HG03060 (cell line): Measurements from ENCODE around the gene GALR2.
"Not testable (repeated sequence)": the region's sequence is repeated elsewhere in the genome, so short reads cannot be mapped to it uniquely, and the experiment has no call there.

Experiments
- ATAC-seq: cut with Tn5 transposase; IDR thresholded peaks from one replicate; pipeline ENCODE4 v1.9.1; 2021; ENCODE audit warnings: low read depth, moderate number of reproducible peaks; ENCODE audit not compliant: unreplicated experiment

GALR2 gene

GRCh38 chr17:76074390-76075363, at the start of gene GALR2:
GALR2 (plus strand) TSS chr17:76074781; CDS start chr17:76074884, 103 bp downstream.
- ATAC-seq = no peak

GRCh38 chr17:76025294-76025693, 49.3 kb upstream of the GALR2 start:
- no peak for ATAC-seq

DNA sequence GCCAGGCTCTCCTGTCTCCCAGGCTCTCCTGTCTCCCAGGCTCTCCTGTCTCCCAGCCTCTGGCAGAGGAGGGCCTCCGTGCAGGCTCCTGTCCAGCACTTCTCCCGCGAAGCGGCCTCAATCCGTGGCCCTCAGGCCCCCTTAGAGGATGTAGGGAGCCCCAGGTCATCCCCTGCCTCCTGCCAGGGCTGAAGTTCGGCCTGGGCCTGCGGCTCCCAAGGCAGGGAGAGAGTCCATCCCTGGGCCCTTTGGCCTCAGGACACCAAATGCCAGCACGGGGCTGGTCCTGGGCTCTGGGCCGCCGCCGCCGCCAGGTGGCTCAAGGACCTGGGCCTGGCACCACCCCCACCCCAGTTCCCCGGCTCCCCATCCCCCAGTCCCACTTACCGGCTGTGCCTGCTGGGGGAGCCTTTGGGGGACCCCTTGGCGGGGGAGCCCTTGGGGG, 47.8 kb upstream of the GALR2 start:
- no peak for ATAC-seq

GRCh38 chr17:76027159-76027839, 47.3 kb upstream of the GALR2 start, which contains the start of gene EVPL:
EVPL (minus strand) TSS chr17:76027306; CDS start chr17:76027198, 108 bp downstream.
- no peak for ATAC-seq

GRCh38 chr17:76032073-76032779, 42.4 kb upstream of the GALR2 start:
- no peak for ATAC-seq

DNA sequence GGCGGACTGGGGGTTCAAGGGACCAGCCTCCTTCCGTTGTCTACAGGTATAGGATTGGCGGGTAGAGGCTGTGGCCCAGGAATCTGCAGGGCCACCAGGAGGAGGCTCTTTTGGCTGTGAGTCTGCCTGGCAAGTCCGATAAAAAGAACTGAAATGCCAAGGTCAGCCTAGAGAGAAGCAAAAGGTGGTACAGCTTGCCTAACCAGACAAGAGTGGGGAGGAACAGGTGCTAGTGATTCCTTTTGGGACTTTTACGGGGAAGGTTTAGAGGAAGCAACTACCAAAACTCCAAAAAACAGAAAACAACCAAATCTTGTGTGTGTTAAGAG, 41.8 kb upstream of the GALR2 start:
- no peak for ATAC-seq

- no peak for ATAC-seq
Measured at GRCh38 chr17:76033139-76033538, 41.4 kb upstream of the GALR2 start.

DNA sequence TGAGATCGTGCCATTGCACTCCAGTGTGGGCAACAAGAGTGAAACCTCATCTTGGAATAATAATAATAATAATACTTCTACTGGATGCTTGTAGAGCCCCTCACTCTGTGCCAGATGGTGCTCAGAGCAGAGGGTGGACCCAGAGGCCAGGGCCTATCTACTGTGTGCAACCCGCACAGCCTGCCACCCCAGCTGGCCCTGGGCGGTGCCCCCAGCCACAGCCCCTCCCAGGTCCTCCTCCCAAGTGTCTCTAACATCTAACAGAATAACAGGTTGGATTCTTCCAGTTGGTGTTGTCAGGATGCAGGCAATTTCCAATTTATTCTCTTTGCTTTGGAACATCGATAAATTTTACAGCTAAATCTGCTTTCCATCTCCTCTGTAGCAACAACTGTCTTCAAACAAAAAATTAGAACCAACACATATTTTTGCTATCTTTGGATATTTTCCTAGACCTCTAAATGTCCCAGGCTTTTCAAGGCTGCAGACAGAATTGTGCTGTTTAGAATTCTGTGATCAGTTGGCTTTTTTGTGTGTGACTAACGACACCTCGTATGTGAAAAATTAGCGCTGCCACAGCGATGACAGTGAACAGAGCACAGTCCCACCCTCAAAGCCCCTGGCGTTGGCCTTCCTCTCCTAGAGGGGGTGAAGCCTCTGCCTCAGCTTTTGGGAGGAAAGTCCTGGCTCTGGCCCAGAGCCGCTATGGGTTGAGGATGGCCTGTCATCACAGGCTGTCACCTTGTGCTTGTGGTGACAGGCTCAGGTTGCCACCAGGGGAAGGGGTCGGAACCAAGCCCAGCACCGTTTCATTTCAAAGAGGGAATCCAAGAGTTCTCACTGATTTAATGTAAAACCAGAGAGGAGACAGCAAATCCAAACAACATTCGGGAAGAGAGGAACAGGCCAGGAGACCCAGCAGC, 39.9 kb upstream of the GALR2 start:
- no peak for ATAC-seq

DNA sequence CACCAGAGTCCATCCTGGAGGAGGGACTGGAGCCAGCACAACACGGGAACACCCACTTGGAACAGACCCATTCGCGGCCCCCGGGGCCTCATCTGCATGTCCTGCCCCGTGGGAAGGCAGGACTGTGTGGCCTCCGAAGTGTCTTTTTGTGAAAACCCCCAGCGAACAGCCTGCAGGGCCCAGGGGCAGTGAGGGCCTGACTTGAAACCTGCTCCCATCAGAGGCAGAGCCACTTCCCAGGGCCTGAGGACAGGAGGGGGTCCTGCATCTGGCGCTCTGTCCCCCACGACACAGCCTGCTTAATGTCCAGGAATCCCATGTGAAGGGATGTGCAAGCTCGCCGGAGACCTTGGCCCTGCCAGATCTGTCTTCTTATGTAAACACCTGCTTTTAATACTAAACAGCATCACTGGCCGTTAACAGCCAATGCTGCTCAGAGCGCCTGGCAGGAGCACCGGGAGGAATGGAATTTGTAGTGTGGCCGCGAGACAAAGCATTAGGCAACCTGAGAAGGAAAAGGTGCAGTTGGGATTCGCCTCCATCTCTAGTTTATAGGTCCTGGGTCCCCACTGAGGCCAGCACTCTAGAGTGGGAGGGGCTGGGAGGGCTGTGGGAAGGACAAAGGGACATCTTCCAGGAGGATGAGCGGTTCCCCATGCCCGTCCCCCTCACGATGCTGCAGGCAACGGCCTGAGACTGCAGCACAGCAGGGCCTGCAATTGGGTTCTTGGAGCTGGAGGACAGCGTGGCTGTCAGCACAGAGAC, 37.9 kb upstream of the GALR2 start:
- no peak for ATAC-seq

GRCh38 chr17:76038050-76038449, 36.5 kb upstream of the GALR2 start:
- ATAC-seq = no peak

GRCh38 chr17:76039121-76039520, 35.5 kb upstream of the GALR2 start:
- no peak for ATAC-seq

GRCh38 chr17:76040376-76040775, 34.2 kb upstream of the GALR2 start:
- no peak for ATAC-seq

GRCh38 chr17:76042868-76043267, 31.7 kb upstream of the GALR2 start:
- not testable (repeated sequence) for ATAC-seq

DNA sequence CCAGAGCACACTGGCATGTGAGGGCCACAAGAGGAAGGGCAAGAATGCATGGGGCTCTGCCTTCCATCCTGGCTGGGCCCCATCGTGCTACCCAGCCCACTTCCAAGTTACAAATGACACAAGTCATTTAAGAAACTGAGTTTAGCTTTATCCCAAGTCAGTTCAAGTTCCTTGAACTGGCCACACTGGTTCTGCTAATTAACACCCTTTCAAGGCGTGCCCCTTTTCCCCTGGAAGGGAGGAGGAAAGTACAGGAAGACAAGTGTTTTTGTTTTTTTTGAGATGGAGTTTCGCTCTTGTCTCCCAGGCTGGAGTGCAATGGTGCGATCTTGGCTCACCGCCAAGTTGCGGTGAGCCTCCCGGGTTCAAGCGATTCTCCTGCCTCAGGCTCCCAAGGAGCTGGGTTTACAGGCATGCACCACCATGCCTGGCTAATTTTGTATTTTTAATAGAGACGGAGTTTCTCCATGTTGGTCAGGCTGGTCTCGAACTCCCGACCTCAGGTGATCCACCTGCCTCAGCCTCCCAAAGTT, 30.0 kb upstream of the GALR2 start:
- ATAC-seq = not testable (repeated sequence)

DNA sequence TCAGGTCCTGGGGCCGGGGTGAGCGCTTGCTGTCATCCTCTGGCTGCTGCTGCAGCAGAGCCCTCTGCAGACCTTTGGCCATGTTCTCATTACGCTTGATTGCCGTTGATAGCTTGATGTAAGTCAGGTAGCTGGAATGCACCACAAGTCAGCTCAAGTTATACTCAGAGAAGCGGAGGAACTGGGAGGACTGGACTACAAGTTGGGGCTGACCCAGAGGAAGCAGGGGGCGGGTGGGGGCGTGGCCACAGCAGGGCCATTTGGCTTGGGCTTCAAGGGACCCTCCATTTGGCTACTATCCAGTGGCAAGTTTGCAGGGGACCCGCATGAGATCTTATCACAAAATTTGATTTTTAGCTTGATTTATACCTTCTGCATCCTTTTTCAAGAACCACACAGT, 28.5 kb upstream of the GALR2 start:
- no peak for ATAC-seq

GRCh38 chr17:76048025-76048605, 26.5 kb upstream of the GALR2 start:
- ATAC-seq = no peak

GRCh38 chr17:76048711-76049110, 25.9 kb upstream of the GALR2 start:
- no peak for ATAC-seq

DNA sequence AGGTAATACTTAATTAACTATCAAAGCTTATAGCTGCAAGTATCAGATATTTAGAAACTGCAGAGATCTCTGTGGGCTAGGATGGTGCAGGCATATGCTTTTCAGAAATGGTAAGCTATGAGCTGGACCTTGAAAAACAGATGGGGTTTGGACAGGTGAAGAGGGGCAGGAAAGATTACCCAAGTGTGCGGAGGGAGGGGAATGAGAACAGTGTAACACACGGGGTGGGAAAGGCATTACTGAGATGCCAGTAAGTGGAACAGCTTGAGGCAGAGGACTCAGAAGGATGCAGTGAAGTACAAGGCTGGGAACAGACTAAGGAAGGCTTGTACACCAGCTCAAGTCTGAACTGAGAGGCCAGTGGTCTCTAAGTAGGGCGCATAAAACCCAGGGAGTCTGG, 25.3 kb upstream of the GALR2 start:
- no peak for ATAC-seq
